Stimulated activated CD4-positive, alpha-beta T cell treated with anti-CD3 and anti-CD28 coated beads, Interleukin-4, amount 100 ng/mL, for 48 hours (primary cell): ENCODE results near the gene UBIAD1.
"Not testable (repeated sequence)": the region's sequence is repeated elsewhere in the genome, so short reads cannot be mapped to it uniquely, and the experiment has no call there.

Experiments
- DNase-seq, 2 donors: peaks; one replicate each; pipeline ENCODE4 v3.0.0-alpha.2; 2020; ENCODE audit warnings: low read depth in 2 of 2

The UBIAD1 gene

DNA sequence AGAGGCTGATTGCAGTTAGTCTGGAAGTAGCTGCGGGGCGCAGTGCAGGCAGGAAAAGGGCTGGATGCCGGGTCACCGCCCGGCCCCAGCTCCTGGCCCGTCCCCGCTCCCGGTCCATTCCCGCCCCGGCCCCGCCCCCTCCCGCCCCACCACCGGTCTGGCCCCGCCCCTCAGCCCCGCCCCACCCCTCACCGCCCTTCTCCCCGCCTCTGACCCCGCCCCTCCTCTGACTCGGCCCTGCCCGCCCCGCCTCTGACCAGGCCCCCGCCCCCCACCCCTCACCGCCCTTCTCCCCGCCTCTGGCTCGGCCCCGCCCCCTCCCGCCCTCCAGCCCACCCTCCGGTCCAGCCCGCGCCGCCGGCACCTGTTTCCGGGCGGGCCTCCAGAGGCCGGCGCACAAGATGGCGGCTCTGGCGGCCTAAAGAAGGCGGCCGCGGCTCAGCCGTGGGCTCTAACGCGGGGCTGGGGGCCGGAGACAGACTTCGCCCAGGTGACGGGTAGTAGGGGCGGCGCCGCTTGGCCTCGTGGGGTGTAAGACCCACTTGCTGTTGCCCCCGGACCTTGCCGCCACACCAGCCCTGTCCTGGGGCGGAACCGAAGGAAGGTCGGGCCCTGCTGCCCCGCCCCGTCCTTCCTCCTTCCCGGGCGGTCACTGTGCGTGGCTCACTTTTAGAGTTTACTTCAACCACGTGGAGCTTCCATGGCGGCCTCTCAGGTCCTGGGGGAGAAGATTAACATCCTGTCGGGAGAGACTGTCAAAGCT is at the start of gene UBIAD1:
TSS of gene UBIAD1 (plus strand) at position 367 of the 763 bp plus-strand sequence. CDS start at position 701, 334 bp downstream.
- DNase-seq: peak; percentile 80 to 87

- DNase-seq: no peak
Observed at GRCh38 chr1:11227106-11228077, 45.6 kb upstream of the UBIAD1 start.

DNA sequence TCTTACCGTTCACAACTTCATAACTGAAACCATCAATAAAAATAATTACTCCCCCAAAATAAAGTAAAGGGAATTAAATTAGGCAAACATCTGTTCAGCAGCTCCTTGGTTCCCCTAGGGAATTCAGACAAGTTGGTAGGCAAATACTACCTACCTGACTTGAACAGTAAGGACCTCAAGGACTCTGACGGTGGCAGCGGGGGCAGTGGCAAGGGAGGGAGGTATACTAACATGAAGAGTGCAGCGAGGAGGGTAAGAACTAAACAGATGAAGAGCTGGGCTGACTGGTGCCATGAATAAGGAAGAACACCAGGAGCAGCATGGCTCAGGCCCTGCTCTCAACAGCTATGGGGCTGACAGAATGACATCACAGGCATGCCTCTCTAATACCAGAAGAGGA is 43.8 kb upstream of the UBIAD1 start:
- no peak for DNase-seq

DNA sequence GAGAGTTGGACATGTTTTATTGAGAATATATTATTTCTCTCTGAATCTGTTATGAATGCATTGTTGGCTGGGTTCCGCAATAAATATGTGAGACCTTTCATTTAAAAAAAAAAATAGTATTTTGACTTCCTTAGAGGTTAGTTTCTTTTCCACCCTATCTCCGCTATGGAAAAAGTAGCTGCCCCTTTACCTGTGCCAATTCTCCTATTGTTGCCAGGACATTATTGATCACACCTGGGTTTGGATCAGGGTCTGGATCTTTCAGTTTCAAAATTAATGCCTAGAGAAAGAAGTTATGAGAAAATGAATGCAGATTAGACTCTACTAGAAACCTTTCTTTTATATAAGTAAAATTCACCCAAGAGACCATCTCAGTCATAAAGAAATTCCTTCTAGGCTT is 39.8 kb upstream of the UBIAD1 start:
- no peak for DNase-seq

GRCh38 chr1:11237356-11237755 is 35.6 kb upstream of the UBIAD1 start:
- no peak for DNase-seq

- DNase-seq: no peak
Observed at GRCh38 chr1:11238311-11238710, 34.7 kb upstream of the UBIAD1 start.

DNA sequence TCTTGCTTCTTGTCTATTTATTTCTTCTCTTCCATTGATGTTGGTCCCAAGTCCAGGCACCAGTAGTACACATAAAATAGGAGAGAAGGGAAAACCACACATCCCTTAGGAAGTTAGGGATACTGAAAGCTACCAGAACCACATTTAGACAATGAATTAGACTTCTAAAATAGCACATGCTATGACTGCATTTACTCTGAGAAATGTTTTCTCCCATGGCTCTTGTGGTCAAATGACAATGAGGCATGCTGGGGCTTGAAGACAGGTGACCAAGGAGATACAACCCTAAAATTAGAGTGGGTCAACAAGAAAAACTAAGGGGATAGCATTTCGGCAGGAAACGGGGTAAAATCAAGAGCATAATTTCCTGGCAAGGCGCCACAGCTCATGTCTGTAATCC is 27.8 kb upstream of the UBIAD1 start:
- DNase-seq: no peak

- DNase-seq: no peak
Observed at GRCh38 chr1:11245904-11246719, 26.9 kb upstream of the UBIAD1 start.

GRCh38 chr1:11248169-11248568 is 24.8 kb upstream of the UBIAD1 start:
- no peak for DNase-seq

DNA sequence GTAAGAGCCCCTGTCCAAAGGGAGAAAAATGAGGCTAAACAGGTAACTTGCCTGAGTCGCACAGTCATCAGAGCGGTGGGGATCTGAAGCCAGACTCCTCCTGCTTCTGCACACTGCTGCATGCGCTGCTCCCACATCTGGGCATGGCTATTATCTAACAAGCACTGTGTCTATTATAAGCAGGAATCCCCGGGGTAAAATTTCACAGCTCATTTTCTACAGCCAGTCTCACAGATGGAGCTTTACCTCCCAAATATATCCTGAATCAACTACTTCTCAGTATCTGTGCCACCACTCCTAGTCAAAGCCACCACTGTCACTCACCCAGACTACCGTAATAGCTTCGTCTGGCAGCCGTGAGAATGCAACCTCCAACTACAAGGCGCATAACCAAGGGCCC is 20.5 kb upstream of the UBIAD1 start:
- DNase-seq: no peak

DNA sequence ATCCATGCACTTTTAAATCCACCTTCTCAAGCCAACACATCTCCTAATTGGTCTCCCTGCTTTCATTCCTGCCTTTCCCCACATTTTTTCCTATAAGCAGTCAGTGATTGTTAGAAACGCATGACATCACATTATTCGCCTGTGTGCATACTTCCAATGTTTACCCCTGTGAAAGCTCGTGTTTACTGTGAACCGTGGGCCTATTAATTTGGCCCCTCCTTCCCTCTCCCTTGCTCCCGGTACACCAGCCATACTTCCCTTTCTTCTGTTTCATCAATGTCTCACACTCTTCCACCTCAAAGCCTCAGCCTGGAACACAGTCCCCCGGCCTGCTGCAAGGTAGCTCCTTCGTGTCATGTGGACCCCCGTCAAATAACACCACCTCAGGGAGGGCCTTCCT is 19.8 kb upstream of the UBIAD1 start:
- no peak for DNase-seq

DNA sequence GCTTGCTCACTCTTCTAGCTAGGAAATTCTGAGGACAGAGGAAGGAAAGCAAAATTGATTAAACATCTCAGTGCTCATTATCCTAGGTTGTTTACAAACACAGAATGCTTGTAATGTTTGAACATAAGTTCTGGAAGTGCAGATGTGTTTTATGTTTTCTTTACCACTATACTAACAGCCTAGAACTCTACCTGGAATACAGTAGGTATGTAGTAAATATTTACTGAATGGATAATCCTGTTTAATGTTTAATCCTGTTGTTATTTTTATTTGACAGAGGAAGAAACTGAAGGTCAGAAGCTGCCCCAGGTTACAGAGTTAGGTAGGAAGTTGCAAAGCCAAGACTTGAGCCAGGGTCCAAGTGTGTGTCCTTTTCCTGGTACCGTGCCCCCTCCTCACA is 16.7 kb upstream of the UBIAD1 start:
- no peak for DNase-seq

DNA sequence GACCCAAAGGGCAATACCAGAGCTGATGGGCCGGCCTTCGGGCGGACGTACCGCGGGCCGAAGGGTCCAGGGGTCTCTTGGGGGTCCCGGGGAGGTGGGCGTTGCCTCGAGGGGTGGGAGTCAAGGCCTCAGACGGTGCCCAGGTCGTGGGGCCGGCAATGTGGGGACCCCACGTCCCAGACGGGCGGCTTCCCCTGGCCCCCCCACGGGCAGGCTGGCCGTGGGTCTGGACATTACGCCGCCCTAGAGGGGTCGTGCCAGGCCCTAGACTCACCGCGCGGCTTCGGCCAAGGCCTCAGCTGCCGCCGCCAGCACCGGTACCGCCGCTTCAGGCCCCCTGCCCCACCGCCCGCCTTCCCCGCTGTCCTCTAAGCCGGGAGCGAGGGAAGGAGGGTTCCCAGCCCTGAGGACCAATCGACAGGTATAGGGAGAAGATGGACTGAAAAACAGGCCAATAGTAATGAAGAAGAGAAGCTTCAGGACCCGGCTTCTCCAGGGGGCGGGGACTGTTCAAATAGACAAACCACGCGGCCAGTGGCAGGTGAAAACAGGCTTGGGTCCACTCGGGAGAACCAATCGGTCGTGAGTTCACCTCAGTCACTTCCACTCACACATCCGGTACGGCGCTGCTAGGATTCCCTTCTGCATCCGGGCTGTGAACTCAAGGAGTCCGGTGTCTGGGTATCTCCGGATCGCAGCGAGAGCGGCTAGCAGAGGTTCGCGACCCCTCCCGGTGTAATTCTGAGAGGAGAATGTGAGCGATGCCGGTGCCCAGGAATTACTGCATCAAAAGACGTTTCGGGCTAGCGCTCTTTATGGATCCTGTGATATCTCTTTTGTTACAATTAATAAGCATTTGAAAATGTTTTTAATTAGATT is 10.6 kb upstream of the UBIAD1 start, which contains the start of gene MTOR:
TSS of gene MTOR (minus strand) at position 381 of the 879 bp plus-strand sequence. CDS start 3,142 bp downstream, outside the sequence.
- peak; percentile 90 to 95 for DNase-seq

- no peak for DNase-seq
Observed at GRCh38 chr1:11266268-11267074, 6.5 kb upstream of the UBIAD1 start.

DNA sequence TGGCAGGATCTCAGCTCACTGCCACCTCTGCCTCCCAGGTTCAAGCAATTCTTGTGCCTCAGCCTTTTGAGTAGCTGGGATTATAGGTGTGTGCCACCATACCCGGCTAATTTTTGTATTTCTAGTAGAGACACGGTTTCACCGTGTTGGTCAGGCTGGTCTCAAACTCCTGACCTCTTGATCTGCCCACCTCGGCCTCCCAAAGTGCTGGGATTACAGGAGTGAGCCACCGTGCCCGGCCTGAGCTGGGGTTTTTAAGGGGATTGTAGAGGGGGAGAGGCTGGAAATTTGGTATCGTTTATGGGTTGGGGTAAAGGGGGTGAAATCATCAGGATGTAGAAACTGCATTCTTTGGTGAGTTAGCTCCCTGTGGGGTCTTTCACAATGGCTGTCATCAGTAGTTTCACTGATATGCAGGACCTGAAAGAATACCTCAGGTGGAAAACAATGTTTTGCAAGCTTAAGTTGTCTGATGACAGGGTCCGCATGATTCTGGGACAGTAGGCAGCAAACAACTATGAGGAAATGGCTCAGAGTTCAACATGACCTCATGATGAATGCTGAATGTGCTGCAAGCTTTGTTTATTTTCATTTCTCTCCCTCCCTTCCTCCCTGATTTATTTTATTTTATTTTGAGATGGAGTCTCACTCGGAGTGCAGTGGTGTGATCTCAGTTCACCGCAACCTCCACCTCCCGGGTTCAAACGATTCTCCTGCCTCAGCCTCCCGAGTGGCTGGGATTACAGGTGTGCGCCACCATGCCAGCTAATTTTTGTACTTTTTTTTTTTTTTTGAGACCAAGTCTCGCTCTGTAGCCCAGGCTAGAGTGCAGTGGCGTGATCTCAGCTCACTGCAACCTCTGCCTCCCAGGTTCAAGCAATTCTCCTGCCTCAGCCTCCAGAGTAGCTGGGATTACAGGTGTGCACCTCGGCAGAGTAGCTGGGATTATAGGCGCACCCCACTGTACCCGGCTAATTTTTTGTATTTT is 5.4 kb upstream of the UBIAD1 start:
- not testable (repeated sequence) for DNase-seq

DNA sequence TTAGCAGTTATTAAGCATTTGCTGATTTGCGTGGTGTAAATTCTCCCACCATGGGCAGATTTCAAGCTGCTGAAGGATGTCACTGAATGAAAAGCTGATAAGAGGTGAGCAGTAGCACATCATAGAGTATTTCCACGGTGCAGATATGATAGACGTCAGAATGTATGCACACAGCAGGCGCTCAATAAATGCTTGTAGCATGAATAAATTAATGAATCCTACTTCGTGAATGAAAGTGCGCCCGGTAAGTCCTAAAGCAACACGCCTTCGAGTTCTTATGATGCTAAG is 510 bp upstream of the UBIAD1 start:
- no peak for DNase-seq

DNA sequence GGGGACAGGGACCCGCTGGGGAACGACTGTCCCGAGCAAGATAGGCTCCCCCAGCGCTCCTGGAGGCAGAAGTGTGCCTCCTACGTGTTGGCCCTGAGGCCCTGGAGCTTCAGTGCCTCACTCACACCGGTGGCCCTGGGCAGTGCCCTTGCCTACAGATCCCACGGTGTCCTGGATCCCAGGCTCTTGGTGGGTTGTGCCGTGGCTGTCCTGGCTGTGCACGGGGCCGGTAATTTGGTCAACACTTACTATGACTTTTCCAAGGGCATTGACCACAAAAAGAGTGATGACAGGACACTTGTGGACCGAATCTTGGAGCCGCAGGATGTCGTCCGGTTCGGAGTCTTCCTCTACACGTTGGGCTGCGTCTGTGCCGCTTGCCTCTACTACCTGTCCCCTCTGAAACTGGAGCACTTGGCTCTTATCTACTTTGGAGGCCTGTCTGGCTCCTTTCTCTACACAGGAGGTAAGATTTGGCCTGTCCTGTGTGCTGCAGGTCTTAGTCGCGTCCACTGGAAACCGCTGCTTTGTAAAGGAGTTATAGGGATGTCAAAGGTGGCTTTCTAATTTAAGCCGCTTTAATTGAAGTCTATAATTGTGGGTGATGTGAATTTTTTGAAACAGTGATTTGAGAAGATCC is 717 bp downstream of the UBIAD1 start:
- DNase-seq: no peak

GRCh38 chr1:11279152-11279551 is 6.2 kb downstream of the UBIAD1 start:
- no peak for DNase-seq
